Kidney glomerular epithelial cell (primary cell): ENCODE measurements around the gene SLC27A3.

Source experiments
- DNase-seq: peaks from one replicate; lab custom pipeline; 2025; lab: John Stamatoyannopoulos, UW

Gene SLC27A3

GRCh38 chr1:153799566-153800465 lies 24.6 kb downstream of the SLC27A3 start:
- DNase-seq: no peak

- no peak for DNase-seq
These were observed 25.3 kb downstream of the SLC27A3 start for GRCh38 chr1:153800516-153800915.

GRCh38 chr1:153801028-153801625 lies 25.9 kb downstream of the SLC27A3 start:
- no peak for DNase-seq

GRCh38 chr1:153801786-153802697 lies 26.8 kb downstream of the SLC27A3 start:
- DNase-seq: no peak

GRCh38 chr1:153803470-153804056 lies 28.4 kb downstream of the SLC27A3 start:
- DNase-seq: no peak

GRCh38 chr1:153804112-153804511 lies 28.9 kb downstream of the SLC27A3 start:
- DNase-seq: no peak

GRCh38 chr1:153805042-153805745 lies 30.0 kb downstream of the SLC27A3 start:
- DNase-seq: peak; percentile 68

- DNase-seq: no peak
These were observed 30.9 kb downstream of the SLC27A3 start for GRCh38 chr1:153805886-153806719.

GRCh38 chr1:153816283-153816889 lies 41.2 kb downstream of the SLC27A3 start:
- no peak for DNase-seq

- DNase-seq: no peak
These were observed 43.7 kb downstream of the SLC27A3 start for GRCh38 chr1:153818876-153819275.

GRCh38 chr1:153827168-153827964 lies 52.2 kb downstream of the SLC27A3 start:
- no peak for DNase-seq
